HG03097 (cell line): ENCODE data around the gene CCBE1.
"Not testable (repeated sequence)": the region's sequence is repeated elsewhere in the genome, so short reads cannot be mapped to it uniquely, and the experiment has no call there.

Experiments
- ATAC-seq: cut with Tn5 transposase; IDR thresholded peaks from one replicate; pipeline ENCODE4 v1.9.1; 2021; ENCODE audit not compliant: unreplicated experiment, low FRiP score

CCBE1 gene

DNA sequence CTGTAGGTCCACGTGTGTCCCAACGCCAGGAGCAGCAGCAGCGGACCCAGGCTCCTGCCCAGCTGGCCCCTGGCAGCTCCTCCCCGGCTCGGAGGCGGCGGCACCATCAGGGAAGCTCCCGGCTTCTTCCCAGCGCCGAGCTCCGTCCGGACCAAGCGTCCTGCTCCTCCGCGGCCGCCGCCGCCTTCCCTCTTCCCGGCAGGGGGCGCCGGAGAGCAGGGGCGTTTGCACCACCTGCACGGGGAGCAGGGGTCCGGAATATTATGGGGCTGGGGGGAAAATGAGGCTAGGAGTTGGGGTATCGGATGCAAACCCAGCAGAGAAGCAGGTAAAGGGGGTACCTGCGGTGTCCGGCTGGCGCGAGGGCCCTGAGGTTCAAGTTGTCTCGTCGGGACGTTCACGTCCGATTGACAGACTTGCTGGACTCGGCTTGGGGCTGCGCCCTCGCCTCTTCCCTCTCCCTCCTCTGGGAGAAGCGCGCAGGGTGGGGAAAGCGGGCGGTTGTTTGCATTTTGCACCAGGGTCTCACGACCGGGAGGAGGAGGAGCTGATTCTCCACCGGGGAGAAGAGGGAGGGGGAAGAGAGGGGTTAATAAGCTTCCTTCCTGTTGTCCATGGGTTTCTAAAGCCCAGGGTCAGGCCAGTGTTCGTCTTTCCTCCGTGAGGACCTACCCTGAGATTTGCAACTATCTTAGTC is at the start of gene CCBE1:
TSS of gene CCBE1 (minus strand) at position 188 of the 697 bp plus-strand sequence.
- peak; percentile 69 for ATAC-seq

DNA sequence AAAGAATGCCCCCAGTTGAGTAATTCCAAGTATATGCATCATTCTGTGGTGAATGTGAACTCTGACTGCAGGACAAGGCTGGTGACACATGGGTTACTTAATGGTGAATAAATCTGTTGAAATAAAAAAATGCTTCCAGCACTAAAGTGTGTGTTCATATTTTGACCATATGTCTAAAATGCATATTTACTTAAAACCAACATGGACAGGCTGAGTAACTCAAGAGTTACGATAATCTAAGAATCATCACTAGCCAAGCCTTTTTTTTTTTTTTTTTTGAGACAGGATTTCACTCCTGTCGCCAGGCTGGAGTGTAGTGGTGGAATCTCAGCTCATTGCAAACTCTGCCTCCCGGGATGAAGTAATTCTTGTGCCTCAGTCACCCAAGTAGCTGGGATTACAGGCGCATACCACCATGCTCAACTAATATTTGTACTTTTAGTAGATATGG is 47.1 kb upstream of the CCBE1 start:
- ATAC-seq: no peak

DNA sequence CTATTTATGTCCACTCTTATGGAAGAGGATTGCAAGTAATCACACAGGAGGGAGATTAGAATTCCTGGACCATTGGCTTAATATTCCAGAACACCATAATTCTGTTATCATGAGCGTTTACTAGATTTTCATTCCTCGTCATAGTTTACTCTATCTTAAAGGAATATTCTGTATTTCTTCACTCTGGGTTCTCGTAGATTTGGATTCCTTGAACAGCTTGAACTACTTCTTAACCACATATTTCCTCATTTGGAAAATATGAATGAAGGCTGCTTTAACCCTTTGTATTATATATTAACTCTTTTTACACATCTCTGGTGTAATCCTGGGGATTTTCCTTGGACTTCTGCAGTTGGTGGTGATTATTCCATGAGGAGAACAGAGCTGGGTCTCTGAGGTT is 46.3 kb upstream of the CCBE1 start:
- ATAC-seq: no peak

DNA sequence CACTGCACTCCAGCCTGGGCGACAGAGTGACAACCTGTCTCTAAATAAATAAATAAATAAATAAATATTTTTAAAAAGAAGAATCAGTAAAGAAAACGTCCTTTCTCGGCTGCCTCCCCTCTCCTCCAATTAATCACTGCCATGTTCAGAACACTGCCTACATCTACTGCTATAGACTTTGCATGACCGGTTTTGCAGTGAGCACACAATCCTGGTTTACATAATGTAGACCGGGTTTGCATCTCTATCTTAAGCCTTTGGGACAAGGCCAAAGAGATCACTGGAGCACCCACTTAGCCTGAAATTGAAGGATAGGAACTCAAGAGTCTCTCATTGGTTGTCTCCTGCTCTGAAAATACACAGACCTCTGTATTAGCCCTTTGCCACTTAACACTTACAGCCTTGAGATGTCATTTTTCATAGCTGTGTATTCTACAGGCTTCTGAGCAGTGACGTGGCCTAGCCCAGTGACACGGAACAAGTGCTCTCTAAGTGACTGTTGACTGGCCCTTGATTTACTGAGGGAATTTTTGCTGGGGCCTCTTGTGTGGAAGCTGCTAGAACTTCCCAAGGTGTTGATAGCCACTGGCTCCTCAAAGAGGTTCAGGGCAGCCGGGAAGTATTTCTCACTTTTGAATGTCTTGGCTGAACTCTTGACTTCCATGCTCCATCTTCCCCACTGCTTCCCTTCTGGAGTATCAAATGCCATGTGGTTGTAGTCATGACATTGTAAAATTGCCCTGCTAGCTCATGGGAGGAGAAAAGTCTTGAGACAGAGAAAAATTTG is 45.3 kb upstream of the CCBE1 start:
- no peak for ATAC-seq

DNA sequence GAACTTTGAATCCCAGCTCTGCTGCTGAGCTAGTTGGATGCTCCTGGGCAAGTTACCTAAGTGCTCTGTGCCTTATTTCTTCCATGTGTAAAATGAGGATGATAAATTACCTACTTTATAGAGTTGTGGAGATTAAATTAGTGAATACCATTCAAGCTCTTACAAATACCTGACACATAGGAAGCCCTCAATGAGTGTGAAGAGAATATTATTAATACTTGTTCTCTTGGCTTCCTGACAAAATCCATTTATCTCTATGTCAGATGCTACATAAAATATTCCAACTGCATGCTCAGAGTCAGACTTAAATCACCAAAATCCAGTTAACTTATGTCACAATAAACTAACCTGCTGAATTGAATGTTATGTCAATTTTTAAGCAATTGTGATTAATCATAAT is 42.9 kb upstream of the CCBE1 start:
- no peak for ATAC-seq

DNA sequence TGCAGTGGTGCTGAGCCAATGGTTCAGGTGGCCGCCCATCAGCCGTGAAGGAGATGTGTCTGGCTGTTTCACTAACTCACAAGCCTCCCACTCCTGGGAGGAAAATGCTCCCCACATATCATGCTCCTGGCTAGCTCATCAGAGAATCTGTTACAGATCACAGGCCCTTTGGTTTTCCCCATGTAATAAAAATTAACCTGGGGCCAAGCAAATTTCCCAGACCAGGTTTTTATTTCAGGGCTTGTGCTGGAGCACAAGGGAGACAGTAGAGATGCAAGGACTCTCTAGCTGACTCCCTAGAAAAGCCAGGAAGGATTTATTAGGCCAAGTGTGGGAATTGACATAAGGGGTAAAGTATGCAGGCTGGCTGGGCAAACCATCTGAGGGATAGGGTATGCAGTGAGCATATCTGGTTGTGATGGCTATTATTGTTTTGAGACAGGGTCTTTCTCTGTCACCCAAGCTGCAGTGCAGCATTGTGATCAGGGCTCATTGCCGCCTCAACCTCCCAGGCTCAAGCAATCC is 40.6 kb upstream of the CCBE1 start:
- no peak for ATAC-seq

DNA sequence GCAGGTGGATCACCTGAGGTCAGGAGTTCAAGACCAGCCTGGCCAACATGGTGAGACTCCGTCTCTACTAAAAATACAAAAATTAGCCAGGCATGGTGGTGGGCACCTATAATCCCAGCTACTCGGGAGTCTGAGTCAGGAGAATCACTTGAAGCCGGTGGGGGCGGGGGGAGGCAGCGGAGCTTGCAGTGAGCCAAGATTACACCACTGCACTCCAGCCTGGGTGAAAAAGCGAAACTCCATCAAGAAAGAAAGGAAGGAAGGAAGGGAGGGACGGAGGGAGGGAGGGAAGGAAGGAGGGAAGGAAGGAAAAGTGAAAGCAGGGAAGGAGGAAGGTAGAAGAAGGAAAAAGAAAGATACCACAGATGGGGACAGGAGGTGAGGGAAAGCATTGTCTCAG is 40.1 kb upstream of the CCBE1 start:
- not testable (repeated sequence) for ATAC-seq

DNA sequence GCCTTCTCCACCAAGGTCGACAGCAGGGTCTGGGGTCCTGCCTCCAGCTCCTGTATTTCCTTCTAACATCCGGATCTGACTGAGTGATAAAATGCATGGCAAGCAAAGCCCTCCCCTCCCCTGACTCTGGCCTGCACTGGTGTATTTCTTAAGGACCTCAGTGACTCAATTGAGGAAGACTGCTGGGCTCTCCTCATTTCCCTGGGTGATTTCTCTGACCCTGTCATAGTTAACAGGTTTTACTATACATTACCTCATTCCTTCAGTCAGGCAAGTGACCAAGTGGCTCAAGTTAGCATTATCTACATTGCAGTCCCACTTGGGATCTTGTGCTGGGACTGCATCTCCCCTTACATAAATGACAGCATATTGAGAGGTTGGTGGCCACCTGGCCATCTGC is 38.8 kb upstream of the CCBE1 start:
- no peak for ATAC-seq

DNA sequence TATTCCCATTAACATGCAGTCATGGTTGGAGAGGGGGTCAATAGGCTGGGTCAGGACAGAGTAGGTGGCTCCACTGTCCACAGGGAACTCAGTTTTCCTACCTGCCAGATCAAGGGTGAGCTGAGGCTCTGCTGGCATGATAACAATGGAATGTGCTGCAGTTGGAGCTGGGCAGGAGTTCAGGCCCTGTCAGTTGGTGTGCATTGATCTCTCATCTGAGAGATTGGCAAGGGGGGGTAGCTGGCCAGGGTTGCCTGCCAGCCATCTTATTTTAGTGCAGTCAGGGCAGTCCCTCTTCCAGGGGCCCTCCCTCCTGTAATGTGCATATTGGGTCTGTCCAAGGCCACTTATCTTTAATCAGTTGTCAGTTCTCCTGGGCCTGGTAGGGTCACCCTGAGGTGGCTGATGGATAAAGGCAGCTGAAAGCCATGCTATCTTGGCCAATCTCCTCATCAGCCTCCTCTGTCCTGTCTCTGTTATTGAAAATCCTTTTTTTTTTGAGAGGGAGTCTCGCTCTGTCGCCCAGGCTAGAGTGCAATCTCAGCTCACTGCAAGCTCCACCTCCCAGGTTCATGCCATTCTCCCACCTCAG is 38.1 kb upstream of the CCBE1 start:
- ATAC-seq: no peak

DNA sequence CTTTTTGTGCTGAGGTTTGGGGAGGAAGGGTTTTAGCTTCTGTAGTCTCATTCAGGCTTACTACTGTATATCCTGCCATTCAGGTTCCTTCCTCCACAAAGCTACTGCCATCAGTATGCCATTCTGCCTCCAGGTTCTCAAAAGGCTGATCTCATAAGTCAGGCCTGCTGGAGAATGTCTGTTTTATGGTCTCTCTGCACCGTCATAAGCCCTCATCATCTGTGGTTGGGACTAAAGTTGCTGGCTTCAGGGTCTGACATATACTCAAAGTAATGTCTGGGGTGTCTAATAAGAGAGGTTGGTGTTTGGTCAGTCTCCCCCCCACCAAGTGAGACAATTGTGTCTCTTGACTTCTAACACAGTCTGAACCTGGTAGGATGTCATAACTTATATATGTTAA is 36.2 kb upstream of the CCBE1 start:
- ATAC-seq: no peak

DNA sequence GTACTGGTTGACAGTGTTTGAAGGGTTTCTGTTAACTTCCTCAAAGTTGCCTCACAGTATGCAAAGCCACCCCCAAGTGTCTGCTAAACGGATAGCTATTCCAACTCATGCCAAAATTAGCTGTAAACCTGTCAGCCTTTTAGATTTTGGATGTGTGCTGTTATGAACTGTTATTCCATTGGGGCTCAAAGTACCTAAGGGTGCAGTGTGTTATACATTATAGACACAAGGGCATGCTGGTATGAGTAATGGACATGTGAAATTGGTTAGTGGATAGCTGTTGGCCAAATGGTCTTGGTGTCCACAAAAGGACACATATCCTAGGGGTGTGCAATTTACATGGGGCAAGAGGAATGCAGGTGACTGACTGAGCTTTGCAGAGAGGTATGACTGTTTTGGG is 33.7 kb upstream of the CCBE1 start:
- no peak for ATAC-seq

DNA sequence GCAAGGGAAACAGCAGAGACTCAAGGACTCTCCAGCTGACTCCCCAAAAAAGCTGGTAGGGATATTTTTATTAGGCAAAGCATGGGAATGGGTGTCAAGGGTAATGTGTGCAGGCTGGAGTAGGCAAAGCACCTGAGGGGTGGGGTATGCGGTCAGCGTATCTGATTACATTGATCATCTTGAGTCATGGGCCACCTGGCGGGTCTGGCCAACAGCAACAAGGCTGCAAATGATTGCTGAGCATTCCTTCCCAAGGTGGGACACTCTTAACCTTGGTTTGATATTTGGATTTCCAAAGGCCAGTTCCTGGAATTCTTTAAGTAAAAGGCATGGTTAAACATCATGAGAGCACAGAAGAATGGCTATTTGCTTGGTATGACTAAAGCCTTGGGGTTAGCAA is 32.6 kb upstream of the CCBE1 start:
- no peak for ATAC-seq

DNA sequence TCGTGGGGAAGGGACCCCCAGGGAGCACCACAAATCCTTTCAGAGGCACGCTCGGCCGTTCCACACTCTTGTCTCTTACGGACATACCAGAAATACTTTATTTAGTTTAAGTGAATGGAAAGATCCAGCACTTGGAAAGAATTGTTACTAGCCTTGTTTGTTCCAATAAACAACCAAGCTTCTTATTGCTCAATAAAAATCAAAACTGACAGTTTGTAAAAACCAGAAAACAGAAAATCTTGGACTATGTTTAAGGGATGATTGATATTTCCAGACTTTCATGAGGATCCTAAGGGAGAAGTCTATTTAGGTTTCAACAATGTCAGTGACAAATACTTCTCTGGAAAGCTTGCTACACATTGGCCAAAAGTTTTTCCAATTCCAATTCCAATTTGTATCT is 31.6 kb upstream of the CCBE1 start:
- ATAC-seq: no peak

DNA sequence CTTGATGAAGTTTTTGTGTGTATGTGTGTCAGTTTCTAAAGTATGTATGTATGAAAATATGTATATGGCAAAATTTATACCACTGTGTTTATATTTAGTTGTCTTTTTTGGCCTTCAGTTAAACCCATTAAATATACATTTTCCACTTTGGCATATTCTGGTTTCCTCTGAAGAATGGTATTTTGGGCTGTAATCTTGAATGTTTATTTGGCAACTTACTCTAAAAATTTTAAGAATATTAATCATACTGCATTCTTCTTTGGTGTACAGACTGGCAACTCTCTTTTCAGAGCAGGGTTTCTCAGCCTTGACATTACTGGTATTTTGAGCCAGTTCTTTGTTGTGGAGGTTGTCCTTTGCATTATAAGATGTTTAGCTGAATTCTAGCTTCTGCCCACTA is 27.9 kb upstream of the CCBE1 start:
- ATAC-seq: no peak

DNA sequence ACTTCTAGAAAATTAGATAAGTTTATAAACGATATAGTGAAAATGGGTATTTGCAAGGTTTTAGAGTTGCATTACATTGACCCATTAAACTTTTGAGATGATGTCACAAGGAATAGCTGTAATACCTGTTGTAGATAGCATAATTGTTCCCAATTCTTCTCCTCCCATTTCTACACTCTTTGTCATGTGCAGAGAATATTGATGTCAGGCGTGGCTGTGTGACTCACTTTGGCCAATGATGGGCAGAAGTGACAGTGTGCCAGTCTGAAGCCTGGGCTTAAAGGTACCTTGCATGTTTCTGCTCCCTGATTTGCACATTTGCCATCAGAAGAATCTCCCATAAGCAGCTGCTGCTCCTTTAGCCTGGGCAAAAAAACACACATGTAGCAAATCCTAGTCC is 26.9 kb upstream of the CCBE1 start:
- no peak for ATAC-seq

DNA sequence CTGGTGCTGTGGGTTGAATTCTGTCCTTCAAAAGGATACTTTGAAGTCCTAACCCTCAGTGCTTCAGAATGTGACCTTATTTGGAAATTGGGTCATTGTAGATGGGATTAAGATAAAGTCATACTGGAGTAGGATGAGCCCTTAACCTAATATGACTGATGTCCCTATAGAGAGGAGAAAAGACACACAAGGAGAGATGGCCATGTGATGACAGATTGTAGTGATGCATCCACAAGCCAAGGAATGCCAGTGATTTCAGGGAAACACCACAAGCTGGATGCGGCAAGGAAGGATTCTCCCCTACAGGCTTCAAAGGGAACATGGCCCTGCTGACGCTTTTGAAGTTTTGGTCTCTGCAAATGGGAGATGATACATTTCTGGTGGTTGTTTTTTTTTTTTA is 24.7 kb upstream of the CCBE1 start:
- no peak for ATAC-seq

DNA sequence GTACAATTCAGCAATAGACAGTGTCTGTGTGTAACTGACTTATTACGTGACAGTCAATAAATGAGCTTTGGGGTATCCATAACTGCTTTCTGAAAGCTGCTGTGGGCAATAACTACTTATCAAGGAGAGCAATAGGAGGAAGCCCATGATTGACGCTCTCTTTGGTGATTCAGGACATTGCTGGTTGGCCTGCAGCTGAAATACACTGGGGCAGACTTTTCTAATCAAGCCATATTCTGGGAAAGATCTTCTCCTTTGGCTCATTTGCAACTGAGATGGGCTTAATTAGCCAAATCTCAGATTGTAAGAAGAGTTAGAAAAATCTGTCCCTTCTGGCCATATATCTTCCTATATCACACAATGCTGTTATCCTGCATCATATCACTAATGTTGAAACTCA is 24.0 kb upstream of the CCBE1 start:
- ATAC-seq: no peak

DNA sequence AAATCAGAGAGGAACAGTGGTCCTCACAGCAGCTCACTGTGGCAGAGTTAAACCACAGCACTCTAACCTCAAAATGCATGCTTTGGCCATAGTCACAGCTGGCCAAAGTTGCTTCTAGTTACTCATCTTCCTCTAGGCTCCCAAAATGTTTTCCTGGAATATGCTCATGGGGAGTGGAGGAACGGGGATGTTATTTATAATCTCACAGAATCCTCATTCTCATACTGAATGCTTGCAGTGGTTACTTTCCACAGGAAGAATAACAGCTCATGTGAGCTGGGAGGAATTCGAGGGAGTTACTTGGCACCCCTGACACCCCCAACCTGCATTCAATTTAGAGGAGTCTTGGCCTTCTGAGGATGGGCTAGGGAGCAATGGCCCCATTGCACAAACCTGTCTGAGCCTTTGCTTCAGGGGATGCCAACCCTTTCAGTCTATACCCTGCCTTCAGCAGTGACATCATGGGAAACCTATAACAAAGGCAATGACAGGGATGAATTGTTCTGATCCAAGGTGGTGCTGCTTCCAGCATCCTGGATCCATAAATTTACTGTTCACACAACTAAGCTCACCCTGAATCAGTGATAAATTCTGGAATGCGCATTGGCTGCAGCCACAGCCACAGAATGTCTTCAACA is 22.4 kb upstream of the CCBE1 start:
- ATAC-seq: no peak

DNA sequence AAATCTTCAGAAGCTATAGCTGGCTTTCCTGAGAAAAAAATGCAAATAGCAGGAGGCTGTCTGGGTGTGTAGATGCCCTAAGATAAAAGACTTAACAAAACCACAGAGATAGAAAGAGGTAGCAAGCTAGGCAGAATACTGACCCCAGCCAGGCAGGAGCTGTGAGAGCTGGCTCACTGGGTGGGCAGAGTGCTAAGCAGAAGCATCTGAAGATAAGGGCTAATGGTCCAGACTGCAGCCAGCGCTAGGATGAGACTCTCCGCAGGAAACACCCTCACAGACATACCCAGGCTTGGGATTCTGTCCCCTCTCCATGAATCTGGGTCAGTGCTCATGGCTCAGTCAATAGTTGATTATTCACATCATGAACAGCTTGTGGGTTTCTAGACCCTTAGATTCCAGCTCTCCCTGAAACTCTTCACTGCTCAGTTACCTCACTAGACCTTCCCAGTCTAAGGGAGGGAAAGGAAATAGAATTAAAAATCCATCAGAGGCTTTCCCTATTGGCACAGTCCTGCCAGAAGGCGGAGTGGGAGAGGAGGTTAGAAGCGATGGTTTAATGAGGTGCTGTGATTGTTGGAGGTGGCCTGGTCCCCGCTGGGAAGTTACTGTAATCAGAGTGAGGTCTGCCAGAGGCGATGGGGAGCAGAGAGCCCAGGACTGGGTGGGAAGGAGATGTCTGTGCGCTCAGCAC is 21.4 kb upstream of the CCBE1 start:
- ATAC-seq: no peak

DNA sequence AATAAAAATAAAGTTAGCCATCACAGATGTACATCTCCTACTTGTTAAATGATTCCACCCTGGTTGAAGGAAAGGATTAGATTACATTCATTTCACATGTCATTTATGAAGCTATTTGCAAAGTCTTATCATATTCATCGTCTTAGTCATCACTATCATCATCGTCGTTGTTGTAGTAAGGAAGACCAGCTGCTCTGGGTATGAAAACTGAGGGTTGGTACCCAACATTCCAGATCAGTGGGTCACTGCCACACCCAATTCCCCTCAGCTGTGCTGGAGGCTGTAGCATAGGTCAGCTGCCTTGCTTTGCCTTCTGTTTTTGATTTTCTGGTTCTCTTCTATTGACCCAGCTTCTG is 20.9 kb upstream of the CCBE1 start:
- no peak for ATAC-seq

DNA sequence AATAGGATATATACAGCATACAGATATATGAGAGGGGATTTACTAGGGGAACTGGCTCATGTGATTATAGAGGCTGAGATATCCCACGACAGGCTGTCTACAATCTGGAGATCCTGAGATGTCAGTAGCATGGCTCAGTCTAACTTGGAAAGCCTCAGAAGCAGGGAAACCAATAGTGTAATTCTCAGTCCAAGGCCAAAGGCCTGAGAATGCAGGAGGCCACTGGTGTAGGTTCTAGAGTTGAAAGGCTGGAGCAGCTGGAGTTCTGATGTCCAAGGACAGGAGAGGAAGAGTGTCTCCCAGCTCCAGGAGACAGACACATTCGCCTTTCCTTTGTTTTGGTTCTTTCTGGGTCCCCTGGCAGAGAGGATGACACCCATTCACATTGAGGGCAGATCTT is 20.1 kb upstream of the CCBE1 start:
- ATAC-seq: no peak
